GF-D8 (cell line): ENCODE data around the gene RNF157.

Source experiments
- DNase-seq: peaks from one replicate; lab custom pipeline; 2025; lab: John Stamatoyannopoulos, UW

RNF157 gene

GRCh38 chr17:76139801-76140660 lies 100.3 kb downstream of the RNF157 start:
- DNase-seq, result no peak

GRCh38 chr17:76138896-76139752 lies 101.2 kb downstream of the RNF157 start:
- no peak for DNase-seq

GRCh38 chr17:76138234-76138895 lies 101.9 kb downstream of the RNF157 start:
- DNase-seq, result no peak

GRCh38 chr17:76137351-76138233 lies 102.7 kb downstream of the RNF157 start:
- DNase-seq, result no peak

- no peak for DNase-seq
Measured at GRCh38 chr17:76137001-76137350, 103.3 kb downstream of the RNF157 start.

GRCh38 chr17:76136276-76137000 lies 103.9 kb downstream of the RNF157 start:
- DNase-seq, result no peak

- DNase-seq, result no peak
Measured at GRCh38 chr17:76135810-76136188, 104.5 kb downstream of the RNF157 start.

GRCh38 chr17:76134911-76135809 lies 105.1 kb downstream of the RNF157 start:
- DNase-seq, result no peak

GRCh38 chr17:76132574-76133338 lies 107.5 kb downstream of the RNF157 start:
- DNase-seq, result no peak

GRCh38 chr17:76131692-76132573 lies 108.4 kb downstream of the RNF157 start:
- no peak for DNase-seq

- no peak for DNase-seq
Measured at GRCh38 chr17:76131051-76131691, 109.1 kb downstream of the RNF157 start.

- no peak for DNase-seq
Measured at GRCh38 chr17:76130473-76130872, 109.8 kb downstream of the RNF157 start.

GRCh38 chr17:76125922-76126321 lies 114.4 kb downstream of the RNF157 start:
- DNase-seq, result no peak

GRCh38 chr17:76125391-76125675 lies 115.0 kb downstream of the RNF157 start:
- no peak for DNase-seq

- DNase-seq, result no peak
Measured at GRCh38 chr17:76124582-76125390, 115.5 kb downstream of the RNF157 start.

GRCh38 chr17:76123749-76124581 lies 116.3 kb downstream of the RNF157 start:
- no peak for DNase-seq
